NCI-H82 treated with DMSO at 0.1 percent for 48 hours (cell line): Measurements from ENCODE around the gene RNF220.
"Not testable (repeated sequence)": the region's sequence is repeated elsewhere in the genome, so short reads cannot be mapped to it uniquely, and the experiment has no call there.

Source experiments
- DNase-seq: peaks from one replicate; lab custom pipeline; 2025; ENCODE audit not compliant: unreplicated experiment; lab: John Stamatoyannopoulos, UW

Gene RNF220

GRCh38 chr1:44545961-44546360, 140.9 kb downstream of the RNF220 start:
- no peak for DNase-seq

- no peak for DNase-seq
Measured at GRCh38 chr1:44546403-44547053, 141.5 kb downstream of the RNF220 start.

- DNase-seq: no peak
Measured at GRCh38 chr1:44547361-44547760, 142.3 kb downstream of the RNF220 start.

GRCh38 chr1:44547837-44548236, 142.8 kb downstream of the RNF220 start:
- DNase-seq: no peak

GRCh38 chr1:44549510-44549909, 144.5 kb downstream of the RNF220 start:
- no peak for DNase-seq

GRCh38 chr1:44553127-44553758, 148.2 kb downstream of the RNF220 start:
- DNase-seq: no peak

- DNase-seq: no peak
Measured at GRCh38 chr1:44553771-44554170, 148.7 kb downstream of the RNF220 start.

GRCh38 chr1:44554706-44555105, 149.7 kb downstream of the RNF220 start:
- no peak for DNase-seq

GRCh38 chr1:44557778-44558177, 152.7 kb downstream of the RNF220 start:
- DNase-seq: no peak

GRCh38 chr1:44558883-44559282, 153.8 kb downstream of the RNF220 start:
- no peak for DNase-seq

- no peak for DNase-seq
Measured at GRCh38 chr1:44559330-44559729, 154.3 kb downstream of the RNF220 start.

GRCh38 chr1:44559913-44560312, 154.9 kb downstream of the RNF220 start:
- no peak for DNase-seq

GRCh38 chr1:44560696-44561095, 155.6 kb downstream of the RNF220 start:
- DNase-seq: not testable (repeated sequence)

- DNase-seq: no peak
Measured at GRCh38 chr1:44565259-44565750, 160.2 kb downstream of the RNF220 start.

GRCh38 chr1:44565833-44566232, 160.8 kb downstream of the RNF220 start:
- no peak for DNase-seq

- no peak for DNase-seq
Measured at GRCh38 chr1:44566281-44567046, 161.4 kb downstream of the RNF220 start.

GRCh38 chr1:44568128-44568900, 163.3 kb downstream of the RNF220 start:
- no peak for DNase-seq

- no peak for DNase-seq
Measured at GRCh38 chr1:44569491-44569890, 164.4 kb downstream of the RNF220 start.

- DNase-seq: no peak
Measured at GRCh38 chr1:44571712-44572571, 166.9 kb downstream of the RNF220 start.

GRCh38 chr1:44572572-44572879, 167.5 kb downstream of the RNF220 start:
- DNase-seq: no peak
